Erythroblast (primary cell): ENCODE measurements around the gene SPATS2L.

Experiments
- GATA1 ChIP-seq: IDR thresholded peaks from 2 replicates; pipeline ENCODE4 v1.6.1; 2011; ENCODE audit warnings: low read depth, mild to moderate bottlenecking, control low read depth, low read length, moderate library complexity
- POLR2A ChIP-seq: IDR thresholded peaks from 2 replicates; pipeline ENCODE4 v1.6.1; 2011; ENCODE audit warnings: mild to moderate bottlenecking, low read length

DNA sequence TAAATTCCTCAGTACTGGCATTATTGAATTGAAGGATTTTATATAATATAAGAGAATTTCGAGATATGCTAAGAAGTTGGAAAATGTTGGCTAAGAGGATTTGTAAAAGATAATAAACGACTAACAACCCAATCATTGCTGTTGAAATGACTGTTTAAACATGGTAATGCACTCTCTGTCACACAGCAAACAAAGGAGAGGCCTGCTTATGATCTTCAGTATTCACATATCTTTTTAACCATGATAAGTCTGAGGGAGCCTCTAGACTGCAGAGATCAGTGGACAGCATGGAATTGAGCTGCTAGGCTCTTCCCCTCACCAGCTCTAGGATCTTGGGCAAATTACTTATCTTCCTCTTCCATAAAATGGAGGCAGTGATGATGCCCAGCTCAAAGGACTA, 200.7 kb downstream of the SPATS2L start:
- TF ChIP-seq POLR2A (no peak), GATA1 (no peak)
